ENCODE measurements around the gene BAD.

DNA sequence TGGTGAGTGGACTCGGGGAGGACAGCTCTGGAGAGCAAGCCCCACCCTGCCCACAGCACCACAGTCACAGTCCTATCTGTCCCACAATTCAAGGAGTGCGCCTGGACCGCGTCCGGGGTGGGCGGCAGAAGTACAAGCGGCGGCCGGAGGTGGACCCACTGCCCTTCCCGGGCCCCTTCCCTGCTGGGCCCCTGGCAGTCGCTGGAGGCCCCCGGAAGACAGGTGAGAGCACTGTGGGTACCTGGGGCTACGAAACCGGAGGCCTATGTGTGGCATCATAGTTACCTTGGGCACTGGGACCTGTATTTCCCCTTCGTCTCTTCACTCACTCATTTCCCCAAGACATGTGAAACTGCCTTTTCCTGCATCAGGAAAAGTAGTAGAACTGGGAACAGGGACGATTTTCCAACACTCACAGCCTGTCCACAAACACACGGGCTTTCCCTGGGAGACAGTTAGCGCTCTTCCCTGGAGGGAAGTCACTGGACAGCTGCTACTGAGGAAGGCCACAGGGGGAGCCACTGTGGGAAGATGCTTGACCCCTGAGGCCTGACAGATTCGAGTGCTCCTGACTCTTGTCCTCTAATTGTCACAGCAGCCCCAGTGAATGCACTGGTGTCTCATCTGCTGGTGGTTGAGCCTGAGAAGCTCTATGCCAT, 29.8 kb upstream of the BAD start:
- TF ChIP-seq CTCF (IDR thresholded peaks at IDR 0.05): no peak
- no peak for TF ChIP-seq POLR2A (IDR thresholded peaks at IDR 0.05)

All from body of pancreas (tissue), 4 donors.